Hepatic stellate cell (primary cell): Measurements from ENCODE around the gene GALR3.
A peak's percentile ranks its signal among the peaks of the same experiment; 100 is the strongest.

Experiments used
- DNase-seq: peaks from one replicate; pipeline ENCODE4 v3.0.0; 2011; ENCODE audit warnings: low spot score

Gene GALR3

DNA sequence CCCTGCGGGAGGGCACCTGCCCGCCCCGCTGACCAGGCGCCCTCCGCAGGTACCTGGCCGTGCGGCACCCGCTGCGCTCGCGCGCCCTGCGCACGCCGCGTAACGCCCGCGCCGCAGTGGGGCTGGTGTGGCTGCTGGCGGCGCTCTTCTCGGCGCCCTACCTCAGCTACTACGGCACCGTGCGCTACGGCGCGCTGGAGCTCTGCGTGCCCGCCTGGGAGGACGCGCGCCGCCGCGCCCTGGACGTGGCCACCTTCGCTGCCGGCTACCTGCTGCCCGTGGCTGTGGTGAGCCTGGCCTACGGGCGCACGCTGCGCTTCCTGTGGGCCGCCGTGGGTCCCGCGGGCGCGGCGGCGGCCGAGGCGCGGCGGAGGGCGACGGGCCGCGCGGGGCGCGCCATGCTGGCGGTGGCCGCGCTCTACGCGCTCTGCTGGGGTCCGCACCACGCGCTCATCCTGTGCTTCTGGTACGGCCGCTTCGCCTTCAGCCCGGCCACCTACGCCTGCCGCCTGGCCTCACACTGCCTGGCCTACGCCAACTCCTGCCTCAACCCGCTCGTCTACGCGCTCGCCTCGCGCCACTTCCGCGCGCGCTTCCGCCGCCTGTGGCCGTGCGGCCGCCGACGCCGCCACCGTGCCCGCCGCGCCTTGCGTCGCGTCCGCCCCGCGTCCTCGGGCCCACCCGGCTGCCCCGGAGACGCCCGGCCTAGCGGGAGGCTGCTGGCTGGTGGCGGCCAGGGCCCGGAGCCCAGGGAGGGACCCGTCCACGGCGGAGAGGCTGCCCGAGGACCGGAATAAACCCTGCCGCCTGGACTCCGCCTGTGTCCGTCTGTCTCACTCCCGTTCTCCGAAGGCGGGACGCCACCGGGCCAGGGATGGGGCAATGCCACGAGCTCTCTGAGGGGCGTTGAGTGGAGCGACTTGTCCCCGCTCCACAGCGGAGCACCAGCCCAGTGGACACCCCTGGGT is 1.8 kb downstream of the GALR3 start:
- no peak for DNase-seq

DNA sequence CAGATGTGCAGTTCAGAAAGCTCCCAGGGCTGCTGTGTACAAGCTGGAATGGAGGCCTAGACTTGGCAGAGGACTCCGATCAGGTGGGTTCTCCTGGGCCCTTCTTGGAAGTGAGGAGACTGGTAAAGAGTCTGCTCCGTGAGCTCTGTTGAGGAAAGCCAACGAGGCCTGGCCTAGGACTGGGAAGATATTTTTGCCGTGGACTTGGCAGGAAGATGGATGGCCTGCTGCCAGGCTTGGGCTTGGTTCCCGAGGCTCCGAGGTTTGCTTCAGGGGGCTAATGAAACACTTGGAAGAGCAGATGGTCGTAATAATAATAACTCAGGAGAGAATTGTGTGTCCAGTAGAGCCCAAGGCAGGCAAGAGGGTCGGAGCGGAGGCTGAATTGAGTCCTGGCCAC is 3.9 kb downstream of the GALR3 start:
- DNase-seq: no peak

DNA sequence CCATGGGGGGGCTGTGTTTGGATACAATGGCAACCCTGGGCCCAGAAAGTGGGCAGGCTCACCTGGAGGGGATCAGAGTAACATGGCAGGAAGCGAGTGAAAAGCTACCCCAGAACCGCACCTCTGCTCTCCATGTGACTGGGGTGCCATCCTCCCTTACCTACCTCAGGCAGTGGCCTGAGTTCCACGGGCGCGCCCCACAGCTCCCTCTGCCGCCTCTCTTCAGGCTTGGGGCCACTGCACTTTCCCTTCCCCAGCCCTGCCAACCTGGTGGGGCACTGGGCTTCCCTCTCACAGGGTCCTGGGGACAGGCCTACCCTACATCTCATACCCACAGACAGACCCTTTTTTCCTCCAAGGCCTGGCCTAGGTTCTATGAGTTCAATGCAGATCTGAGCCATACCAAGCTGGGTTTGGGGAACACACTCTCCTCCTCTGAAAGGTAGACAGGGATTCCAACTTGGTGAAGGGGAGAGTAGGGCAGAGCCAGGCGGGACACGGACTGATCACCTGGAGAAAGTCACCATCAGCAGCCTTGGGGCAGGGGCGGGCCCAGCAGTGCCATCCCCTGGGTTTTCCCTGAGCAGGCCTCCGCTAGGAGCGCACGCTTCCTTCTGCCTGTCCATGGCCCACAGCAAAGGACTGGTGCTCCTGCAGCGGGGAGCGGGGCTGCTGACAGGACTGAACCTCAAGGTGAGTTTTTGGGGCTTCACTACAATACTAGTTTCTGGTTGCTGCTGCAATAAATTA is 7.1 kb downstream of the GALR3 start:
- DNase-seq: no peak

DNA sequence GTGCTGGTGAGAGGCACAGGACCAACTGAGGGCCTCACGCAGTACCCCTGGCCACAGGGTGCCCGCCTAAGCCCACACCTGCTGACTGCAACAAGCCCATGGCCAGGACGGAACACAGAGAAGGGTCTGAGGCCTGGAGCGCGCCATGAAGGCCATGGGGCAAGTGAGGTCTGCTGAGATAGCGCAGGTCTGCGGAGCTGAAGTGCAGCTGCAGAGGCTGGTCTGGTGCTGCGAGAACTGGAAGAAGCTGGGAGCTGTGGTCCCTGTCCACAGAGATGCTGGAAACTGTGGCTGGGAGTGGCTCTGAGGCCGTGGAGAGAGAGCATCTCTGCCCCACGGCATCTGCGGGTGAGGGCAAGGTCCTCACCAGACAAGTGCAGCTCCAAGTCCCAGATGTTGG is 8.3 kb downstream of the GALR3 start:
- no peak for DNase-seq

DNA sequence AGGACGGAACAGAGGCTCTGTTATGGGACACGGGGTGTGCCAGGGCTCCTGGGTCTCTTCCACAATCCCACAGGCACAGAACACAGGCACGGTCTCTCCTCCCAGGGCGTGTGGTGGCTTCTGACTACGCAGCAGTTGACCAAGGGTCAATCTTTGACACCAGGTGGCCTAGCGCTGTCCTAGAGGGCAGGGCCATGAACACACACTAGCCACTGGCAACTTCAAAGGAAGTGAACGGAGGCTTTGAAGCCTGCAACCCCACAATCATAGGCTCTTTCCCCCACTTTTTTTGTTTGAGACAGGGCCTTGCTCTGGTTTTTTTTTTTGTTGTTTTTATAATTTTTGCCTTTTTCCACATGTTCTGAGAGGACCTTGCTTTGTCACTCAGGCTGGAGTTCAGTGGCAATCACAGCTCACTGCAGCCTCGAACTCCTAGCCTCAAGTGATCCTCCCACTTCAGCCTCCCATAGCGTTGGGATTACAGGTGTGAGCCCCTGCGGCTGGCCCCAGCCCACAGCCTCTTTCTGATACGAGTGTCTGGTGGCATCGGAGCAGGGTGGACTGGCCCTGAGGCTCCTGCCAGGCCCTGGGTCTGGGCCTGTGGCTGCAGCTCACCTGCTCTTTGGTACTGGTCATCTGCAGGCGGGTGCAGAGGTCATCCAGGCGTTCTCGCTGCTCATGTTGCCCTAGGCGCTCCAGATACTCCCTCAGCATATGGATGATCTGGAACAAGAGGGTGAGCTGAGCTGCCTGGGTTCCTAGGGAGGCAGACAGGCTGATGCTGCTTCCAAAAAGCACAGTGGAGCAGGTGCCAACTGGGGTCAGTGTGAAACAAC is 9.1 kb downstream of the GALR3 start:
- DNase-seq: no peak

DNA sequence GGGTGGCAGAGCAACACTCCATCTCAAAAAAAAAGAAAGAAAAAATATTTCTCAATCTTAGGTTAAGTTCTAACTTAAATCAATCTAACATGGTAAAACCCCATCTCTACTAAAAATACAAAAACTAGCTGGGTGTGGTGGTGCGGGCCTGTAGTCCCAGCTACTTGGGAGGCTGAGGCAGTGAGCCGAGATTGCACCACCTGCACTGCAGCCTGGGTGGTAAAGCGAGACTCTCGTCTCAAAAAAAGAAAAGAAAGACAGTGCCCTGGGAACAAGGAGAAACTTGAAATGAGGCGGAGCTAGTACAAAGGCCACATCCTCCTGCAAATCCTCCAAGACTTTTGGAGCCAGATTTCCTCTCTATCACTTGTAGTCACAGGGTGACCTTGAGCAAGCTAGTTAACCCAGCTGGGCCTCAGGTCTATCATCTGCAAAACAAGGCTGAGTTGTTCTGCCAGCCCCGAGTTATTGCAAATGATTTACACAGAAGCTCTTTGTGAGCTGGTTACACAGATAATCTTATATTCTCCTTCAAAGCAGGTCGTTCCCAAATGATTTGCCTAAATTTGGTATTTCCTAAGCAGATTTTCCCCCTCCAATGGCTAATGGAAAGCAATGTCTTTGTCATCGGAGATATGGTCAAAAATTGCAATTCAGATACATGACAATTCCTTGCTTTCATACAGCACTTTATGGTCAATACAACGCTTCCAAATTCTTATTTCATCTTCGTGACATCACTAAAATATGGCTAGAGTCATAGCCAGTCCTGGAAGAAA is 19.0 kb downstream of the GALR3 start:
- DNase-seq: no peak

DNA sequence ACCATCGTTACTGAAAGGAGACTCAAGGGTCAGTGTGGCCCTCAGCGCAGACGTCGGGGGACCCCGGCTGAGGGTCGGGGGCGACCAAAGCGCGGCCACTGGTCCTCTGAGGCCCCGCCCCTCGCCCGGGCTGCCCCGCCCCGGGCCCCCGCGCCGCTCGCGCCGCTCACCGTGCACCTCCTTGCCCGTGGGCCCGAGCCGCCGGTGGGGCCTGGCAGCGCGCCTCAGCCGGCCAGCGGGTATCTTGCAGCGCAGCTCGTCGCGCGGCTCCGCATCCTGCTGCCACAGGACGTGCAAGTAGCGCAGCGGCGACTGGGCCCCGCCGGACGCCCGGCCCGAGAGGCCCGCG is 20.5 kb downstream of the GALR3 start:
- DNase-seq: no peak

DNA sequence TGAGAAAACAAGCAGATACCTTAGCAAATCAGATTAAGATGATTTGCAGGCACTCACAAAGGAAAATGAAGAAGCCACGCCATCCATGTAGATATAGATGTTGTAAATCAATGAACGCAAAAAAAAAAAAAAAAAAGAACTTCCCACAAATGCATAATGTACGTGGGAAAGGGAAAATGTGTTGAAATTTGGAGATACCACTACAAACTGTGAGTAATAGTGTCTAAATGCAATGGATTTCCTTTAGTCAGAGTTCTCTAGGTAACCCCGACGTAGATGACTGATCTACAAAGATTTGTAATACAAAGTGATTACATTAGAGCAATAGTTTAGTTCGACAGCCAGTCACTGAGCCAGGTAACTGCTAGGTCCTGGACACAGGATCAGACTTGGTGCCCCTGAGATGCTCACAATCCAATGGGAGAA is 21.7 kb downstream of the GALR3 start:
- no peak for DNase-seq

DNA sequence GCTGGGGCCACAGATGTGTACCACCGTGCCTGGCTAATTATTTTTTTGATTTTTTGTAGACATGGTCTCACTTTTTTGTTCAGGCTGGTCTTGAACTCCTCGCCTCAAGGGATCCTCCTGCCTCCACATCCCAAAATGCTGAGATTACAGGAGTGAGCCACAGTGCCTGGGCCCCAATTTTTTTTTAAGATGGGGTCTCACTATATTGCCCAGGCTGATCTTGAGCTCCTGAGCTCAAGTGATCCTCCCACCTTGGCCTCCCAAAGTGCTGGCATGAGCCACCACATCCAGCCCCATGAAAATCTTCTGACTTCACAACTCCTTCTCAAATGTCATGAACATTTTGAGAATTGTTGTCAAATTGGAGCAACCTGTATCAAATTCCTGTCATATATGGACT is 23.3 kb downstream of the GALR3 start:
- no peak for DNase-seq

DNA sequence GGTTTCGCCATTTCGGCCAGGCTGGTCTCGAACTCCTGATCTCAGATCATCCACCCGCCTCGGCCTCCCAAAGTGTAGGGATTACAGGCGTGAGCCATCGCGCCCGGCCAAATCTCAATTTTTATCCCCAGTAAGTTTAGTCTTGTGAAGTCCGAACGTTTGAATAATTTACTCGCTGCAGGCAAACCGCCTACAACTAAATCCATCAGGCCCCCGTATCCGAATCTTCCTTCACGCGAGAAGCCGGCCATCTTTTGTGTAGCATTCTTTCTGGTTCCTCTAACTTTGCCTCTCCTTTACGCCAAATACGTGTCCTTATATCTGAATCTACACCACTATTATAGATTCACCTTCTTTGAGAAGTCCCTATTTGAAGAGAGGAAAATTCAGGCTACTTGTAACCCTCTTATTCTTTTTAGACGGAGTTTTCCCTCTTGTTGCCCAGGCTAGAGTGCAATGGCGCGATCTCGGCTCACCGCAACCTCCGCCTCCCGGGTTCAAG is 25.5 kb downstream of the GALR3 start:
- no peak for DNase-seq

DNA sequence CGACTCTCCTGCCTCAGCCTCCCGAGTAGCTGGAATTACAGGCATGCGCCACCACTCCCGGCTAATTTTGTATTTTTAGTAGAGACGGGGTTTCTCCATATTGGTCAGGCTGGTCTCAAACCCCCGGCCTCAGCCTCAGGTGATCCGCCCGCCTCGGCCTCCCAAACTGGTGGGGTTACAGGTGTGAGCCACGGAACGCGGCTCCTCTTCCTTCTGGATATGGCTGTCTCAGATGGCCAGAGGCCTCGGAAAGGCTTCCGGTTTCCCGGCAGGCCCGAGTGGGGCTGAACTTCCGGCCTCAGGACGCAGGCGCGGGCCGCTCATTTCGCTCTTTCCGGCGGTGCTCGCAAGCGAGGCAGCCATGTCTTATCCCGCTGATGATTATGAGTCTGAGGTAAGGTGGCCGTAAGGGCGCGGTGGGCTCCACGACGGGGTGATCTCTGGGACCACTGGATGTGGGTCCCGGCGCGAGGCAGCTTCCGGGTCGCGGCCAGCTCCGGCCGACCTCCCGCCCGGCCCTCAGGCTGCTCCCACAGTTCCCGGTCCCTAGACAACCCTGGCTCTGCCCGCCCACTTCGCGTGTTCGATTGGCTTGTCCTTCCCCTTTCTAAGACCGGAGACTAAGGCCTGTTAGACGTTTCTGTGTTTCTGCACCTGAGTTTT is 26.0 kb downstream of the GALR3 start, which contains the start of gene EIF3L:
Gene EIF3L, plus strand, starts transcription at position 331 of the 663 bp plus-strand sequence. Its CDS starts 31 bp downstream, at position 362.
- DNase-seq: peak; percentile 97

DNA sequence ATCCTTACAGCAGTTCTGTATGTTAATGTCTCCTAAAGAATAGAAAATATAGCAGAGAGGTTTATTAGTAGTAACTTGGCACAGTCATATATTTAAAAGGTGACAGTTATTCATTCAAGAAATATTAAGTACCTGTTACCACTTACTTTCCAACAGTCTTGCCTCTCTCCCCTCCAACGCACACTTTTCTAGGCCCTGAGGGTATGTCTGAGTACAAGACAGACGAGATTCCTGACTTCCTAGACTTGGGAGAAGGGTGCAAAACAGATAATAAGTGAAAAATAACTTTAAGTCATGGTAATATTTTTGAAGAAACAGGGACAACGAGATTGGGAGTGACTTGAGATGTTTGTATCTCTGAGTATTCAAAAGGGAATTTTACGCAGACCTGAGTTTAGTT is 27.6 kb downstream of the GALR3 start:
- DNase-seq: no peak

DNA sequence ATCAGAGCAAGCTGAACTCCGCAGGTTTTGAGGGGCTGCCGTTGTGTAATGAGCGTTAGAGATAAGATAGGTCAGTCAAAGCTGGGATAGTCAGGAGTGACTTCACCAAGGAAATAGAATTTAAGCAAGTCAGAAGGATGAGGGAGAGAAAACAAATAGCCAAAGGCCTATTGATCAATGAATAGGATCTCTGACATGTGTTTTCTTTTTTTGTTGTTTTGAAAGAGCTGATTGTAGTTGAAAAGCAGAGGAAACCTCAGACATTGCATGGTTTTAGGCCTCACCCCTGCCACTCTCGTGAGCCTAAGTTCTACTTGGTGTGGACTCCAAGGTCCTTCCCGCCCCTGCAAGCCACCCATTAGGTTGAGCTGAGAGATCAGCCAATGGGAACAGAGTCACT is 29.2 kb downstream of the GALR3 start:
- no peak for DNase-seq

DNA sequence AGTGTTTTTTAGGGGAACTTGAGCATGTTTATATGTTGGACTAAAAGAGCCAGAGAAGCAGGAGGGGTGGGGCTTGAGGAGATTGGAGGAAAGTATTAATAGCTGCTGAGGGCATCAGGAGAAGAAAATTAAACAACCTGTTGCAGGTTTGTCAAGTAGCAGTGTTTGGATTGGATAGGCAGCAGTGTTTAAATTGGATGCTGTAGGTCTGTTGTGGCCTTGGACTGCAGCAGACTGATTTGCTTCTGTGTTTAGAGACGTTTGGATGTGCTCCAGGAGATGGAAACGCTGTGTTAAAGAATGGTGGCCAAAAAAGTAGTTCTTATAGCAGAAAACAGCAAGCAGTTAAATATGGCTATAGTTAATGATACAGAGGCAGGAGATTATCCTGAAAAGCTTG is 31.8 kb downstream of the GALR3 start:
- no peak for DNase-seq

DNA sequence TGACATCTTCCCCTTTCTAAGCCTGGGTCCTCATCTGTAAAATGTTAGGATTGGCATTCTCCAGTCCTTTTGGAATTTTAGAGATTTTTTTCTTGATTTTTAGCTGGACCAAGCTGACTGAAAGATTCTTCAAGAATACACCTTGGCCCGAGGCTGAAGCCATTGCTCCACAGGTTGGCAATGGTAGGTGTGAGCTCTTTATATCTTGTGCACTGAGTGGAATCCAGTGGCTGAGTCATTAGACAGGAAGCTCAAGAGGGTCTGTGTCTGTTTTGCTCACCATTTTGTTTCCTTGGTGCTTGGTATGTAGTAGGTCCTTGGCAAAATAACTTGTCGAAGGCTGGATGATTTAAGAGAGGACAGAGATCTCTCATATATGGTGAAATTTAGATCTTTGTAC is 32.3 kb downstream of the GALR3 start:
- no peak for DNase-seq

DNA sequence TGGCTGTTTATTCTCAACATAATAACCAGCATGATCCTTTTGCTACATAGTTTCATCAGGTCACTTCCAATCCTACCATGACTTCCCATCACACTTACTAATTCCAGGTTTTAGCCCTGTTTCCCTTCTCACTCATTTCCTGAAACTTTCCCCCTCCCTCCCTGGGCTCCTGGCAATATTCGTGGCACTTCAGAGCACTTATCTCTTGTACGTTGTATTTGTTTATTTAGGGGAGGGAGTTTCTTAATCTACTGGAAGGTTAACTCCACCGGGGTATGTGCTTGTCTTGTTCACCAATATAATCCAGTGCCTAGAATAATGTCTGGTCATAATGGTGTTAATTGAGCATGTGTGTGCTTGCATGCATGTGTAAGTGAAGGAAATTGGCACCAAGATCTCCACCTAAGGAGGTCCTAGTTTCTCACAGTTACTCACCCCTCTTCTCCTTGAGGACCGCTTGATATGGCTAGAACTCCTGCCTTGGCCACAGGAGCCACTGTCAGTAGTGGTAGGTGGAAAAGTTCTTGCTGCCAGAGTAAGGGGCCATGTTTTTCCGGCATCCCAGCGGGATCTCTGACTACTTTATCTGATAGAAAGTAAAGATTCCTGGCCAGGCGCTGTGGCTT is 37.7 kb downstream of the GALR3 start:
- no peak for DNase-seq

DNA sequence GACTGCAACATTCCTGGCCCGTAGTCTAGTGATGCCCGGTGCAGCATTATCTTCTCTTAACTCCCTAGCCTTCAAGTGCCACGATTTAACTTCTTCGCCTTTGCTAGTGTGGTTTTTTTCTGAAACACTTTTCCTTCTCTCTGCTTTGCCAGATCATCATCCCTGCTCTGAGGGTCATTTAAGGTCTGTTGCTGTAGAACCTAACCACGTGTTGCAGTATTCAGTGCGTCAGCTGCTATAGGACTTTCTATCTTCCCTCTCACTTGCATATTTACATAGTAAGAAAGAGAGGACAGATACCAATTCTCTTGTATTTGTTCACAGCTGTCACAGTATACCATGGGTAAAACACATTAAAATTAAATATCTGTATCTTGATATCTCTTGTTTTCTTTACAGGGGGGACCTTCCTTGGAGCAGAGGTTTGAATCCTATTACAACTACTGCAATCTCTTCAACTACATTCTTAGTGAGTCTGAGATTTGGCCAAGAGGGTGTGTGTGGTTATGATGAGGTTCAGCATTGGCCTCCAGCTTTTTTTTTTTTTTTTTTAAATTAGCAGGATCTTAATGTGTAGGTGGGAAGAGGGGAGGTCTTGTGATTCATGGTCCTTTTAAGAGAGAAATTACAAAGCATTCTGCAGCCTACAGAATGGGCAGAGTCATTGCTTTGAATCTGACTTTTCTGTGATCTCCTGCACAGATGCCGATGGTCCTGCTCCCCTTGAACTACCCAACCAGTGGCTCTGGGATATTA is 39.6 kb downstream of the GALR3 start:
- DNase-seq: no peak

DNA sequence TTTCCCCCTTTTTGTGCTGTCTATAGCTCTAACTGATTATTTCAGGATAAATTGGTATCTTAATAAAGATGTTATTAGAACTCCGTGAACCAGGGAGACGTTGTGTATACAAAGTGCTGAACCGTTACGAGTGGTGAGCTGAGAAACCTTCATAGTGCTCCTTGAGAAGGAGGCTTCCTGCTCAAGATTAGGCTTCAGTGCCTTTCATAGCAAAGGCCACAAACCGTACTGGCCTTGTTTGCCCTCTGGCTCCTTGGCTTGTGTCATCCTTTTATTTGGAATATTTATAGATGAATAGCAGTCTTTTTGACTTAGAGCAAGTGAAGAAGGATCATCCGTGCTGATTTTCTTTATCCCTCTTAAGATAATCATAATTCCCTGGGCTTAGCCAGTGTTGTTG is 42.3 kb downstream of the GALR3 start:
- DNase-seq: no peak

DNA sequence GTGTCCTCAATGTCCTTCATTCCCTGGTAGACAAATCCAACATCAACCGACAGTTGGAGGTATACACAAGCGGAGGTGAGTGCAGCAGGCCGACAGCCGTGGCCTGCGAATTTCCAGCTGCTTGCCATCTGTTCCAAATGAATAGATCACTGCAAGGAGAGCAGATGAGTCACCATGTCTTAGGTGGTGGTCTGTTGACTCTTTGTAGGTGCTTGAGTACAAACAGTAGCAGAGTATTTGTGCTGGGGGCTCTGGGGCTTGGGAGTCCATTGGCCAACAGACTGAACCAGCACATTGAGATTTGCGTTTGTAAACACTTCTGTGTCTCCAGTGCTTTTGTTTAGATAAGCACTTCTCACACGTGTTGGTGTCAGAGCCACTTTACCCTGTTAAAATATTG is 47.1 kb downstream of the GALR3 start:
- DNase-seq: no peak
